ENCODE results near the gene PMPCA.

The PMPCA gene

GRCh38 chr9:136456258-136456657, 45.8 kb downstream of the PMPCA start:
- DNase-seq (ENCODE audit: low read depth), result no peak

GRCh38 chr9:136457326-136457725, 46.9 kb downstream of the PMPCA start:
- no peak for DNase-seq (ENCODE audit: low read depth)

GRCh38 chr9:136459425-136459824, 49.0 kb downstream of the PMPCA start:
- DNase-seq (ENCODE audit: low read depth), result no peak

GRCh38 chr9:136460772-136461325, 50.4 kb downstream of the PMPCA start:
- DNase-seq (ENCODE audit: low read depth), result no peak

GRCh38 chr9:136462664-136463063, 52.2 kb downstream of the PMPCA start:
- DNase-seq (ENCODE audit: low read depth), result no peak

GRCh38 chr9:136463578-136463977, 53.1 kb downstream of the PMPCA start:
- DNase-seq (ENCODE audit: low read depth), result no peak

GRCh38 chr9:136464241-136464640, 53.8 kb downstream of the PMPCA start:
- DNase-seq (ENCODE audit: low read depth), result no peak

GRCh38 chr9:136465500-136466154, 55.2 kb downstream of the PMPCA start:
- no peak for DNase-seq (ENCODE audit: low read depth)

GRCh38 chr9:136466155-136466541, 55.7 kb downstream of the PMPCA start:
- no peak for DNase-seq (ENCODE audit: low read depth)

GRCh38 chr9:136467766-136468165, 57.3 kb downstream of the PMPCA start:
- DNase-seq (ENCODE audit: low read depth), result no peak

GRCh38 chr9:136470356-136470755, 59.9 kb downstream of the PMPCA start:
- DNase-seq (ENCODE audit: low read depth), result no peak

- no peak for DNase-seq (ENCODE audit: low read depth)
These were observed 60.5 kb downstream of the PMPCA start for GRCh38 chr9:136470792-136471469.

- DNase-seq (ENCODE audit: low read depth), result no peak
These were observed 61.5 kb downstream of the PMPCA start for GRCh38 chr9:136471802-136472487.

- DNase-seq (ENCODE audit: low read depth), result no peak
These were observed 62.3 kb downstream of the PMPCA start for GRCh38 chr9:136472640-136473353.

- DNase-seq (ENCODE audit: low read depth), result no peak
These were observed 62.9 kb downstream of the PMPCA start for GRCh38 chr9:136473354-136473721.
